ENCODE measurements around the gene DECR2. TPM values are rescaled to one million over a fixed set of nuclear protein-coding genes. Genes with fewer than 3 reads are reported as not detected.

The DECR2 gene
- total RNA-seq, 2 experiments from 2014 or later, result 8.0 to 14.4 TPM

DNA sequence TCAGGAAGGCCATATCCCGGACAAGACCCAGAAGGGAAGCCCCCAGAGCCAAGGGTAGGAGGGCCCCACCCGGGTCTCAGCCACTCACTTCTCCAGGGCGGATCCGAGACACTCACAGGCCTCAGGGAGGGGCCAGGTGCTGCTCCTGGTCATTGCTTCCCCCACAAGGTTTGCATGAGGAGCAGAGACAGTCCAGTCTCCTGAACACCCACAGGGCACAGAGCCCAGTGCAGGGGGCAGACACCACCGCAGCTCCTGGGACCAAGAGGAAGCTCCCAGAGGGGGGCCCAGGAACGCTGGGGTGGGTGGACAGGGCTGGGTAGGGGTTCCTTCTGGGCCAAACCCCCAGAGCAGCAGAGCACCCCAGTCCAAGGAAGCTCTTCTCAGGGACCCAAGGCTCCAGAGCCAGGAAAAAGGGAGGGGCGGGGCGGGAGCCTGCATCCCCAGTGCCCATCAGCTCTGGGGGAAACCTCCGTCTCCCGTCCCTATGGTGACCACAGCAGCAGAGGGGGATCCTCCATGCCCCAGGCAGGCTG, 30.6 kb upstream of the DECR2 start:
- no peak for DNase-seq (ENCODE audit: low spot score)
- Histone ChIP-seq H3K36me3 (ENCODE audit: insufficient read depth, low read length) (peaks cover 60% of the 10 kb centered on the region), H3K27ac (ENCODE audit: low read depth, low read length, poor library complexity, severe bottlenecking) (peak overlapping the region; percentile 52), H3K79me2 (ENCODE audit: insufficient read depth, low read depth, low read length) (no peaks in the 10 kb centered on the region), H2AFZ (ENCODE audit: low read length) (peak overlapping the region; percentile 32; the same call in 1 of the 2 replicates), H3K4me1 (ENCODE audit: insufficient read depth, low read length, poor library complexity, severe bottlenecking) (peaks cover 12% of the 10 kb centered on the region), H3K9me2 (ENCODE audit: insufficient read depth, low read length) (no peaks in the 10 kb centered on the region), H3K4me3 (ENCODE audit: low read depth, low read length, poor library complexity, severe bottlenecking) (peak overlapping the region; percentile 51), H4K20me1 (ENCODE audit: insufficient read depth, low read length) (no peaks in the 10 kb centered on the region), H3K9me3 (ENCODE audit: low read length) (no peaks in the 10 kb centered on the region), H3K4me2 (ENCODE audit: low read length) (peak overlapping the region; percentile 56)
- POLR2A ChIA-PET, result interaction anchor here (0.5 to 1.4 kb wide), 5 partner anchors 11 to 233 kb away, joined by 3 to 10 read pairs (median 3); partner anchors contain the start of gene PGAP6
- no TSS peak for BruUV-seq (replicated peaks)
- TF ChIP-seq, protein P1, sequence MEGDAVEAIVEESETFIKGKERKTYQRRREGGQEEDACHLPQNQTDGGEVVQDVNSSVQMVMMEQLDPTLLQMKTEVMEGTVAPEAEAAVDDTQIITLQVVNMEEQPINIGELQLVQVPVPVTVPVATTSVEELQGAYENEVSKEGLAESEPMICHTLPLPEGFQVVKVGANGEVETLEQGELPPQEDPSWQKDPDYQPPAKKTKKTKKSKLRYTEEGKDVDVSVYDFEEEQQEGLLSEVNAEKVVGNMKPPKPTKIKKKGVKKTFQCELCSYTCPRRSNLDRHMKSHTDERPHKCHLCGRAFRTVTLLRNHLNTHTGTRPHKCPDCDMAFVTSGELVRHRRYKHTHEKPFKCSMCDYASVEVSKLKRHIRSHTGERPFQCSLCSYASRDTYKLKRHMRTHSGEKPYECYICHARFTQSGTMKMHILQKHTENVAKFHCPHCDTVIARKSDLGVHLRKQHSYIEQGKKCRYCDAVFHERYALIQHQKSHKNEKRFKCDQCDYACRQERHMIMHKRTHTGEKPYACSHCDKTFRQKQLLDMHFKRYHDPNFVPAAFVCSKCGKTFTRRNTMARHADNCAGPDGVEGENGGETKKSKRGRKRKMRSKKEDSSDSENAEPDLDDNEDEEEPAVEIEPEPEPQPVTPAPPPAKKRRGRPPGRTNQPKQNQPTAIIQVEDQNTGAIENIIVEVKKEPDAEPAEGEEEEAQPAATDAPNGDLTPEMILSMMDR (conservative IDR thresholded peaks at IDR 0.05; ENCODE audit: low read length), result no peak
- no peak for TF ChIP-seq EZH2phosphoT487 (IDR thresholded peaks at IDR 0.05; ENCODE audit: borderline replicate concordance, low read depth, low read length)
- intact Hi-C loops (cut with micrococcal nuclease; ENCODE audit: unreplicated experiment), result no loop called here
- CTCF ChIA-PET (ENCODE audit: unreplicated experiment), result interaction anchor here (0.6 kb wide), 1 partner anchor 1236 kb away, joined by 4 read pairs; no protein-coding TSS in a partner anchor

DNA sequence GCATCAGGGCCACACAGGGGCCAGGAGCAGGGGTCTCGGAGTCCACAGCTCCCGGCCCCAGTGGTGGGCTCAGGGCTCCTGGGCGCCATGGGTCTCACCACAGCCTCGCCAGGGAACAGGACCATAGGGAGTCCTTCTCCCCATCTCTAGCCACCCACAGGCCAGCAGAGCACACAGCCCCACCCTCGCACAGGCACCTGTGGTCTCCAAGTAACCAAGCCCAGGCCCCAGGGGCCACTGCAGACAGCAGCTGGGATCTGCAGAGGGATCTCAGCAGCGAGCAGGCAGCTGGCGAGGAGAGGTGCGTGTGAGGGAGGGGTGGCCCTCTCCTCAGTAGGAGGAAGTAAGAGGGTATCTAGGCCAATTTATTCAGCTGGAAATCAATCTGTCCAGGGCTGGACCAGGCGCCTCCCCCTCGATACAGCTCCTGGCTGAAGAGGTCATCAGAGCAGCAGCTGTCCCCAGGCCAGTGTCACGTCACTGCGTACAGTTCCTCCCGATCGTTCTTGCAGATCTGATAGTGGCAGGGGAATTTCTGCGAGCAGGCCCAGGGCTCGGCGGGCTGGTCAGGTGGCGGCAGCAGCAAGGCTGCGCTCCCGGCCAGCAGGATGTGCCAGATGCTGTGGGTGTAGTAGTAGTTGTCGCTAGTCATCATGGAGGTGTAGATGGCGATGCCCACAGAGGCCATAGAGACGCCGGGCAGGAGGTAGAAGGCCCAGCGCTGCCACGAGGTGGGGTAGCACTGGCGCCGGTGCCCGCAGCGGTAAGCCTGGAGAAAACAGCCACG, 30.0 kb upstream of the DECR2 start:
- no peaks in the 10 kb centered on the region for H3K9me3 ChIP-seq (ENCODE audit: low read length)
- TF ChIP-seq, protein P1 (conservative IDR thresholded peaks at IDR 0.05; ENCODE audit: low read length), result no peak
- no peaks in the 10 kb centered on the region for H3K9me2 ChIP-seq (ENCODE audit: insufficient read depth, low read length)
- H3K4me3 ChIP-seq (ENCODE audit: low read depth, low read length, poor library complexity, severe bottlenecking), result no peak overlapping the region
- H3K36me3 ChIP-seq (ENCODE audit: insufficient read depth, low read length), result peaks cover 62% of the 10 kb centered on the region
- H3K4me1 ChIP-seq (ENCODE audit: insufficient read depth, low read length, poor library complexity, severe bottlenecking), result peaks cover 12% of the 10 kb centered on the region
- H2AFZ ChIP-seq (ENCODE audit: low read length), result no peak overlapping the region
- H3K79me2 ChIP-seq (ENCODE audit: insufficient read depth, low read depth, low read length), result no peaks in the 10 kb centered on the region
- no peak overlapping the region for H3K4me2 ChIP-seq (ENCODE audit: low read length)
- no peak for DNase-seq (ENCODE audit: low spot score)
- H4K20me1 ChIP-seq (ENCODE audit: insufficient read depth, low read length), result no peaks in the 10 kb centered on the region
- BruUV-seq (replicated peaks), result no TSS peak
- intact Hi-C loops (cut with micrococcal nuclease; ENCODE audit: unreplicated experiment), result no loop called here
- no peak overlapping the region for H3K27ac ChIP-seq (ENCODE audit: low read depth, low read length, poor library complexity, severe bottlenecking)
- ChIA-PET POLR2A (interaction anchor here (1.4 kb wide), 1 partner anchor 10 kb away, joined by 10 read pairs; the partner anchor contains the start of gene PGAP6), CTCF (ENCODE audit: unreplicated experiment) (no interaction called here)

Measured in OCI-LY7 (cell line).